Ishikawa (cell line): Measurements from ENCODE around the gene KIAA1614.

Source experiments
- CEBPB ChIP-seq: IDR thresholded peaks from 2 replicates; pipeline ENCODE4 v1.6.1; 2012
- CREB1 ChIP-seq: IDR thresholded peaks from 2 replicates; pipeline ENCODE4 v1.6.1; 2012; ENCODE audit warnings: low read depth
- EGR1 ChIP-seq: IDR thresholded peaks from 2 replicates; pipeline ENCODE4 v1.6.1; 2012
- EP300 ChIP-seq: IDR thresholded peaks from 2 replicates; pipeline ENCODE4 v1.6.1; 2012; ENCODE audit warnings: borderline replicate concordance
- FOXM1 ChIP-seq: IDR thresholded peaks from 2 replicates; pipeline ENCODE4 v1.6.1; 2012; ENCODE audit warnings: low read depth, borderline replicate concordance
- NFIC ChIP-seq: IDR thresholded peaks from 2 replicates; pipeline ENCODE4 v1.6.1; 2012
- RAD21 ChIP-seq: IDR thresholded peaks from 2 replicates; pipeline ENCODE4 v1.6.1; 2012; ENCODE audit warnings: low read depth
- TAF1 ChIP-seq: IDR thresholded peaks from 2 replicates; pipeline ENCODE4 v1.6.1; 2012; ENCODE audit warnings: low read depth, mild to moderate bottlenecking
- TCF12 ChIP-seq: IDR thresholded peaks from 2 replicates; pipeline ENCODE4 v1.6.1; 2012; ENCODE audit warnings: low read depth
- TEAD4 ChIP-seq: IDR thresholded peaks from 2 replicates; pipeline ENCODE4 v1.6.1; 2012
- YY1 ChIP-seq: IDR thresholded peaks from 2 replicates; pipeline ENCODE4 v1.6.1; 2012; ENCODE audit warnings: low read depth
- ZBTB7A ChIP-seq: IDR thresholded peaks from 2 replicates; pipeline ENCODE4 v1.6.1; 2012; ENCODE audit warnings: low read depth
- TF ChIP-seq, protein P1 (sequence below): IDR thresholded peaks from 2 replicates; pipeline ENCODE4 v1.6.1; 2012
- TF ChIP-seq, protein P2 (sequence below): IDR thresholded peaks from 2 replicates; pipeline ENCODE4 v1.6.1; 2012
- TF ChIP-seq, protein P3 (sequence below): IDR thresholded peaks from 2 replicates; pipeline ENCODE4 v1.6.1; 2012; ENCODE audit warnings: low read depth, mild to moderate bottlenecking

KIAA1614 gene

DNA sequence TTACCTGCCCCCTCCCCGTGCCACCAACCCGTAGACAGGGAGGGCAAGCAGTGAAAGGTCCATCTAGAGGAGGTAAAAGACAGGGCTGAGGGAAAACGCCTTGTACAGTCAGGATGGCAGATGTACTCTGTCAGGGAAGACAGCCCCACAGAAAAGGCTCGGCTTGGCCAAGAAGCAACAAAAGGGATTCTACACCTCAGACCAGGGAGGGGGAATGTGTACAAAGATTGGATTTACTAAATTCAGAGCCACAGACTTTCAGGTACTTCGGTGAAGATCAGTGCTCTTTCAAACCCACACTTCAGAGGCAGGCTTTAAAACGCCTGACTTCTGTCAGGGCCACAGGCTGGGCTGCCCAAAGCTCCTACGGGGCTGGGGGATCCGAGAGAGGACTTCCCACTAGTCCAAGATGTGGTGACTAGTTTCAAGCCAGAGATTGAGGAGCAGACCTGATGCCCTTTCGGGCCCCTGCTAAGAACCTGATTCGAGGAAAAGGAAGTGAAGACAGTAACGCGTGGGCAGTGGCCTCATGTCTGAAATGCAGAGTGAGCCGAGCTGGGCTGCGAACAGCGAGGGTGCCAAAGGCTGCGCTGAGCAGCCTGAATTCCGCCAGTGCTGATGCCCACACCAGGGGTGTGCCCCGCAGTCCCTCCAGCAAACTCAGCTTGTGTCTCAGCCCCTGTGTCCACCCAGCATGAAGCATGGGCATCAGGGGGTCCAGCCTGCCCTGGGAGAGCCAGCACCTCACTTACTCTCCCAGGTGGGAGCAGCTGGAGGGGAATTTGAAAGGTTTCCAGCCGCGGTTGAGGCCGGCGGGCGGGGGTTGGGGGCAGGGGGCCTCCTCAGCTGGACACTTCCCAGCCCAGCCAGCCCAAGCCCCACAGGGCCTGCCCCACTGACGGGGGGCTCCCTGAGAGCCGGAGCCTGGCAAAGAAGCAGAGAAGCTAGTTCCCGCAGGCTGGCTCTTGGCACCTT is 36.2 kb downstream of the KIAA1614 start:
- TF ChIP-seq EGR1, result no peak
- TF ChIP-seq TEAD4, result no peak
- TF ChIP-seq YY1, result no peak
- no peak for TF ChIP-seq TAF1
- no peak for TF ChIP-seq FOXM1
- TF ChIP-seq CEBPB, result no peak
- no peak for TF ChIP-seq CREB1
- no peak for TF ChIP-seq ZBTB7A
- TF ChIP-seq, protein P1, sequence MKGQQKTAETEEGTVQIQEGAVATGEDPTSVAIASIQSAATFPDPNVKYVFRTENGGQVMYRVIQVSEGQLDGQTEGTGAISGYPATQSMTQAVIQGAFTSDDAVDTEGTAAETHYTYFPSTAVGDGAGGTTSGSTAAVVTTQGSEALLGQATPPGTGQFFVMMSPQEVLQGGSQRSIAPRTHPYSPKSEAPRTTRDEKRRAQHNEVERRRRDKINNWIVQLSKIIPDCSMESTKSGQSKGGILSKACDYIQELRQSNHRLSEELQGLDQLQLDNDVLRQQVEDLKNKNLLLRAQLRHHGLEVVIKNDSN, result no peak
- no peak for TF ChIP-seq EP300
- TF ChIP-seq, protein P2, sequence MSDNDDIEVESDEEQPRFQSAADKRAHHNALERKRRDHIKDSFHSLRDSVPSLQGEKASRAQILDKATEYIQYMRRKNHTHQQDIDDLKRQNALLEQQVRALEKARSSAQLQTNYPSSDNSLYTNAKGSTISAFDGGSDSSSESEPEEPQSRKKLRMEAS, result no peak
- no peak for TF ChIP-seq TCF12
- TF ChIP-seq RAD21, result no peak

- TF ChIP-seq CEBPB (no peak), TAF1 (no peak), NFIC (no peak), ZBTB7A (no peak), TEAD4 (no peak), TCF12 (no peak), EP300 (no peak), FOXM1 (no peak), EGR1 (no peak), YY1 (no peak), RAD21 (no peak), CREB1 (no peak)
- TF ChIP-seq, protein P3, sequence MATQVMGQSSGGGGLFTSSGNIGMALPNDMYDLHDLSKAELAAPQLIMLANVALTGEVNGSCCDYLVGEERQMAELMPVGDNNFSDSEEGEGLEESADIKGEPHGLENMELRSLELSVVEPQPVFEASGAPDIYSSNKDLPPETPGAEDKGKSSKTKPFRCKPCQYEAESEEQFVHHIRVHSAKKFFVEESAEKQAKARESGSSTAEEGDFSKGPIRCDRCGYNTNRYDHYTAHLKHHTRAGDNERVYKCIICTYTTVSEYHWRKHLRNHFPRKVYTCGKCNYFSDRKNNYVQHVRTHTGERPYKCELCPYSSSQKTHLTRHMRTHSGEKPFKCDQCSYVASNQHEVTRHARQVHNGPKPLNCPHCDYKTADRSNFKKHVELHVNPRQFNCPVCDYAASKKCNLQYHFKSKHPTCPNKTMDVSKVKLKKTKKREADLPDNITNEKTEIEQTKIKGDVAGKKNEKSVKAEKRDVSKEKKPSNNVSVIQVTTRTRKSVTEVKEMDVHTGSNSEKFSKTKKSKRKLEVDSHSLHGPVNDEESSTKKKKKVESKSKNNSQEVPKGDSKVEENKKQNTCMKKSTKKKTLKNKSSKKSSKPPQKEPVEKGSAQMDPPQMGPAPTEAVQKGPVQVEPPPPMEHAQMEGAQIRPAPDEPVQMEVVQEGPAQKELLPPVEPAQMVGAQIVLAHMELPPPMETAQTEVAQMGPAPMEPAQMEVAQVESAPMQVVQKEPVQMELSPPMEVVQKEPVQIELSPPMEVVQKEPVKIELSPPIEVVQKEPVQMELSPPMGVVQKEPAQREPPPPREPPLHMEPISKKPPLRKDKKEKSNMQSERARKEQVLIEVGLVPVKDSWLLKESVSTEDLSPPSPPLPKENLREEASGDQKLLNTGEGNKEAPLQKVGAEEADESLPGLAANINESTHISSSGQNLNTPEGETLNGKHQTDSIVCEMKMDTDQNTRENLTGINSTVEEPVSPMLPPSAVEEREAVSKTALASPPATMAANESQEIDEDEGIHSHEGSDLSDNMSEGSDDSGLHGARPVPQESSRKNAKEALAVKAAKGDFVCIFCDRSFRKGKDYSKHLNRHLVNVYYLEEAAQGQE, result no peak
- TF ChIP-seq, protein P1, result no peak
- TF ChIP-seq, protein P2, result no peak
These were observed 36.9 kb downstream of the KIAA1614 start for GRCh38 chr1:180949616-180950000.

- TF ChIP-seq, protein P2, result no peak
- TF ChIP-seq, protein P1, result no peak
- TF ChIP-seq, protein P3, result no peak
- TF ChIP-seq CREB1 (no peak), FOXM1 (no peak), NFIC (no peak), EP300 (no peak), RAD21 (no peak), YY1 (no peak), TAF1 (no peak), EGR1 (no peak), TCF12 (no peak), CEBPB (no peak)
These were observed 37.6 kb downstream of the KIAA1614 start for GRCh38 chr1:180950321-180950720.

DNA sequence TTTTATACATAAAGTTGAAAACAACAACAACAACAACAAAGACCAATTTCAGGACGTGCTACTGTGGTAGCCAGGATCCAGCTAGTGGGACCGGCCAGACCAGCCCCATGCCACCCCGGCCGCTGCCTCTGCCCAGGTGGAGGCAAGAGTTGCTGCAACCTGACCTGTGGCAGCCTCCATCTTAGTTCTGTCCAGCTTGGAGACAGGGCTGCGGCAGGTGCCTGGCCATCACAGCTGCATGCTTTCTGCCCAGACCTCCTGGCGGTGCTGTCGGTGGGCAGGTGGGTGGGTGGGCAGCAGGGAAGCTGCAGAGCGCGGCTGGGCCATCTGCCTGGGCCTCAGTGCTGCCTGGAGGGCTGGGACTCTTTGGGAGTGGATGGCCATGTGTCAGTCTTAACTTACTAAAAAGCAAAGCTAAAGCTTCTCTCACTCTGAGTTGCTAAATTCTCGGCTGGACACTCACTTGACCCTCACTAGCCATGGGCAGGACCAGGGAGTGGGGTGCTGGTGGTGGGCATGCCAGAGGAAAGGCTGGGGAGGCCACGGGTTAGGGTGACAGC is 38.6 kb downstream of the KIAA1614 start:
- no peak for TF ChIP-seq FOXM1
- no peak for TF ChIP-seq YY1
- no peak for TF ChIP-seq EP300
- TF ChIP-seq, protein P3, result no peak
- TF ChIP-seq EGR1, result no peak
- TF ChIP-seq, protein P2, result no peak
- no peak for TF ChIP-seq TEAD4
- TF ChIP-seq TAF1, result no peak
- TF ChIP-seq CEBPB, result no peak
- no peak for TF ChIP-seq NFIC
